ENCODE results near the gene FPR1. TPM values are rescaled to one million over a fixed set of nuclear protein-coding genes. Genes with fewer than 3 reads are reported as not detected.

Gene FPR1
- total RNA-seq, 2 donors from 2014 or later = 0.67 to 1.3 TPM

Other genes with a start within 250 kb of the FPR1 start
- 1 to 10 TPM in 1 of 2 donors, under 1 TPM in 1; 0.85 to 2.7 TPM for gene SIGLEC6, start 220.2 kb downstream of the FPR1 start, total RNA-seq
- 1 to 10 TPM; 7.7 to 8.0 TPM for gene ZNF175, start 180.6 kb downstream of the FPR1 start, total RNA-seq
- not detected for gene SIGLEC5, start 121.5 kb downstream of the FPR1 start, total RNA-seq
- 1 to 10 TPM in 1 of 2 donors, under 1 TPM in 1; 0.55 to 2.3 TPM for gene SIGLEC14, start 105.1 kb downstream of the FPR1 start, total RNA-seq
- gene SPACA6, start 58.5 kb downstream of the FPR1 start, total RNA-seq = 1 to 10 TPM; 4.1 to 5.2 TPM
- under 1 TPM; 0.21 to 0.28 TPM for gene HAS1, start 27.9 kb downstream of the FPR1 start, total RNA-seq
- gene FPR2, start 9.3 kb upstream of the FPR1 start, total RNA-seq = under 1 TPM in 1 of 2 donors, not detected in 1; 0.21 TPM
- 1 to 10 TPM; 2.0 to 7.5 TPM for gene FPR3, start 43.3 kb upstream of the FPR1 start, total RNA-seq
- gene ZNF577, start 136.1 kb upstream of the FPR1 start, total RNA-seq = 10 to 100 TPM in 1 of 2 donors, 1 to 10 TPM in 1; 8.7 to 10.0 TPM
- gene ZNF649, start 153.1 kb upstream of the FPR1 start, total RNA-seq = 10 to 100 TPM in 1 of 2 donors, 1 to 10 TPM in 1; 5.5 to 10.0 TPM
- gene ZNF613, start 175.6 kb upstream of the FPR1 start, total RNA-seq = 1 to 10 TPM; 5.5 to 7.2 TPM
- 10 to 100 TPM; 11.6 to 14.6 TPM for gene ZNF350, start 235.0 kb upstream of the FPR1 start, total RNA-seq